ENCODE measurements around the gene PCDHGA7. TPM values are rescaled to one million over a fixed set of nuclear protein-coding genes. Genes with fewer than 3 reads are reported as not detected.
"Not testable (repeated sequence)": the region's sequence is repeated elsewhere in the genome, so short reads cannot be mapped to it uniquely, and the experiment has no call there.

PCDHGA7 gene
- total and polyA plus RNA-seq, 2 donors (not counting 1 experiment from before 2014, with no cell fraction given): 0.49 to 1.8 TPM

DNA sequence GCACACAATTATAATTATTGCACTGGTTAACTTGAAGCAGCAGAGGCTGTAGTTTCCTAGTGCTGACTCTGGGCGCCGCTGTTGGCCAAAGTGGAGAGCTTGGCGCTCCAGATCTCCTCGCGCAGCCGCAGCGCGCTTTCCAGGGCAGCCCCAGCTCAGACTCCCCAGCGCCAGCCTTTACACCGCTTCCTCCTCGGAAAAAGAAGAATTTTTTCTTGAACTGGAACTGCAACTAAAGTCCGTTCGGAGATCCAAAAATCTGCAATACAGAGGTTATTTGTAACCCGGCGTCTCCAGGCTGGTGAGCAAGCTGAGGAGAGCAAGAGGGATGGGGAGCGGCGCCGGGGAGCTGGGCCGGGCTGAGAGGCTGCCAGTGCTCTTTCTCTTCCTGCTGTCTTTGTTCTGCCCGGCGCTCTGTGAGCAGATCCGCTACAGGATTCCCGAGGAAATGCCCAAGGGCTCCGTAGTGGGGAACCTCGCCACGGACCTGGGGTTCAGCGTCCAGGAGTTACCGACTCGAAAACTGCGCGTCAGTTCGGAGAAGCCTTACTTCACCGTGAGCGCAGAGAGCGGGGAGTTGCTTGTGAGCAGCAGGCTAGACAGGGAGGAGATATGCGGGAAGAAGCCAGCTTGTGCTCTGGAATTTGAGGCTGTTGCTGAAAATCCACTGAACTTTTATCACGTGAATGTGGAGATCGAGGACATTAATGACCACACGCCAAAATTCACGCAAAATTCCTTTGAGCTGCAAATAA lies 5.2 kb downstream of the PCDHGA7 start, which contains the start of gene PCDHGB4:
Gene PCDHGB4, plus strand, starts transcription at position 142 of the 755 bp plus-strand sequence. Its CDS starts 187 bp downstream, at position 329.
- H3K9me3 Mint-ChIP-seq (ENCODE audit: insufficient read depth); H3K4me1 Mint-ChIP-seq; POLR2A ChIA-PET; H3K4me3 ChIP-seq (ENCODE audit: control extremely low read depth in 1 of 5, extremely low read depth in 1 of 5, insufficient read depth in 1 of 5, low read depth in 2 of 5, low read length in 4 of 5); H4K20me1 ChIP-seq (ENCODE audit: control insufficient read depth, insufficient read depth, low read length, poor library complexity, severe bottlenecking); H3K4me1 ChIP-seq (ENCODE audit: control insufficient read depth in 2 of 2, insufficient read depth in 2 of 2, low read length in 2 of 2); H3K27ac ChIP-seq (ENCODE audit: low read length in 2 of 2); H3K9ac ChIP-seq (ENCODE audit: low read length); H3K4me2 ChIP-seq (replicated peaks; ENCODE audit: low read depth, low read length, poor library complexity, severe bottlenecking); H3K36me3 ChIP-seq (replicated peaks in 1 of 2; ENCODE audit: control extremely low read depth in 1 of 2, control insufficient read depth in 1 of 2, extremely low read depth in 1 of 2, insufficient read depth in 2 of 2, low read length in 1 of 2); H3K27ac Mint-ChIP-seq; H2AFZ ChIP-seq (ENCODE audit: insufficient read depth, low read depth, low read length, poor library complexity, severe bottlenecking); H3K79me2 ChIP-seq (ENCODE audit: control insufficient read depth, insufficient read depth, low read length); intact Hi-C loops (cut with micrococcal nuclease): not testable (repeated sequence)
- peaks cover 6 to 48% (median 27%) of the 10 kb centered on the region in 3 donors for H3K9me3 ChIP-seq (ENCODE audit: control extremely low read depth in 1 of 3, control insufficient read depth in 2 of 3, insufficient read depth in 1 of 3, low read length in 2 of 3)
- CTCF ChIA-PET: interaction anchor here (1.1 to 1.3 kb wide), 2 partner anchors 26 to 176 kb away, joined by 3 to 4 read pairs; partner anchors contain the start of gene PCDHGA10
- ATAC-seq (ENCODE audit: low read depth) (peak; percentile 65), DNase-seq (peak; percentile 8)
- TF ChIP-seq, protein P1, sequence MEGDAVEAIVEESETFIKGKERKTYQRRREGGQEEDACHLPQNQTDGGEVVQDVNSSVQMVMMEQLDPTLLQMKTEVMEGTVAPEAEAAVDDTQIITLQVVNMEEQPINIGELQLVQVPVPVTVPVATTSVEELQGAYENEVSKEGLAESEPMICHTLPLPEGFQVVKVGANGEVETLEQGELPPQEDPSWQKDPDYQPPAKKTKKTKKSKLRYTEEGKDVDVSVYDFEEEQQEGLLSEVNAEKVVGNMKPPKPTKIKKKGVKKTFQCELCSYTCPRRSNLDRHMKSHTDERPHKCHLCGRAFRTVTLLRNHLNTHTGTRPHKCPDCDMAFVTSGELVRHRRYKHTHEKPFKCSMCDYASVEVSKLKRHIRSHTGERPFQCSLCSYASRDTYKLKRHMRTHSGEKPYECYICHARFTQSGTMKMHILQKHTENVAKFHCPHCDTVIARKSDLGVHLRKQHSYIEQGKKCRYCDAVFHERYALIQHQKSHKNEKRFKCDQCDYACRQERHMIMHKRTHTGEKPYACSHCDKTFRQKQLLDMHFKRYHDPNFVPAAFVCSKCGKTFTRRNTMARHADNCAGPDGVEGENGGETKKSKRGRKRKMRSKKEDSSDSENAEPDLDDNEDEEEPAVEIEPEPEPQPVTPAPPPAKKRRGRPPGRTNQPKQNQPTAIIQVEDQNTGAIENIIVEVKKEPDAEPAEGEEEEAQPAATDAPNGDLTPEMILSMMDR (IDR thresholded peaks at IDR 0.05): peak; percentile 24
- peaks cover 0 to 60% (median 39%) of the 10 kb centered on the region in 4 experiments for H3K27me3 ChIP-seq (replicated peaks in 1 of 4; ENCODE audit: control extremely low read depth in 1 of 4, control insufficient read depth in 3 of 4, insufficient read depth in 4 of 4, low read length in 3 of 4)
- Mint-ChIP-seq H3K27me3 (peaks cover 64% of the 10 kb centered on the region), H3K4me3 (peak within 1 kb of the TSS; percentile 45)
- 55% methylated on average over 11 of the region's 40 CpGs for WGBS (ENCODE audit: insufficient coverage)

DNA sequence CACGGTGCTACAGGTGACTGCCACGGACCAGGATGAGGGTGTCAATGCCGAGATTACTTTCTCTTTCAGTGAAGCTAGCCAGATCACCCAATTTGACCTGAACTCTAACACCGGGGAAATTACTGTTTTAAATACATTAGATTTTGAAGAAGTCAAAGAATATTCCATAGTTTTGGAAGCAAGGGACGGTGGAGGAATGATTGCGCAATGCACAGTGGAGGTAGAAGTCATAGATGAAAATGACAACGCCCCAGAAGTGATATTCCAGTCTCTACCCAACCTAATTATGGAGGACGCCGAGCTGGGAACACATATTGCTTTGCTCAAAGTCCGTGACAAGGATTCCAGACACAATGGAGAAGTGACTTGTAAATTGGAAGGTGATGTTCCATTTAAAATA lies 6.1 kb downstream of the PCDHGA7 start:
- POLR2A ChIA-PET: no interaction called here
- Mint-ChIP-seq H3K4me1 (peaks cover 3% of the 10 kb centered on the region), H3K27me3 (peaks cover 64% of the 10 kb centered on the region), H3K9me3 (ENCODE audit: insufficient read depth) (peaks cover 11% of the 10 kb centered on the region), H3K4me3 (no peak overlapping the region), H3K27ac (no peak overlapping the region)
- Histone ChIP-seq H3K36me3 (replicated peaks in 1 of 2; ENCODE audit: control extremely low read depth in 1 of 2, control insufficient read depth in 1 of 2, extremely low read depth in 1 of 2, insufficient read depth in 2 of 2, low read length in 1 of 2) (no peaks in the 10 kb centered on the region), H3K27me3 (replicated peaks in 1 of 4; ENCODE audit: control extremely low read depth in 1 of 4, control insufficient read depth in 3 of 4, insufficient read depth in 4 of 4, low read length in 3 of 4) (peaks cover 0 to 60% (median 38%) of the 10 kb centered on the region in 4 experiments), H2AFZ (ENCODE audit: insufficient read depth, low read depth, low read length, poor library complexity, severe bottlenecking) (no peak overlapping the region), H3K79me2 (ENCODE audit: control insufficient read depth, insufficient read depth, low read length) (no peaks in the 10 kb centered on the region), H3K4me1 (ENCODE audit: control insufficient read depth in 2 of 2, insufficient read depth in 2 of 2, low read length in 2 of 2) (no peaks in the 10 kb centered on the region), H3K27ac (ENCODE audit: low read length in 2 of 2) (no peak overlapping the region), H3K4me2 (replicated peaks; ENCODE audit: low read depth, low read length, poor library complexity, severe bottlenecking) (no peak overlapping the region), H3K9me3 (ENCODE audit: control extremely low read depth in 1 of 3, control insufficient read depth in 2 of 3, insufficient read depth in 1 of 3, low read length in 2 of 3) (peaks cover 5 to 48% (median 31%) of the 10 kb centered on the region in 3 donors), H3K4me3 (ENCODE audit: control extremely low read depth in 1 of 5, extremely low read depth in 1 of 5, insufficient read depth in 1 of 5, low read depth in 2 of 5, low read length in 4 of 5) (no peak overlapping the region), H4K20me1 (ENCODE audit: control insufficient read depth, insufficient read depth, low read length, poor library complexity, severe bottlenecking) (no peaks in the 10 kb centered on the region), H3K9ac (ENCODE audit: low read length) (no peak overlapping the region)
- DNase-seq (no peak), ATAC-seq (ENCODE audit: low read depth) (no peak)
- CTCF ChIA-PET: no interaction called here
- 80% methylated on average over 2 of the region's 10 CpGs for WGBS (ENCODE audit: insufficient coverage)
- TF ChIP-seq EZH2 (IDR thresholded peaks at IDR 0.05; ENCODE audit: borderline replicate concordance, insufficient read depth, low read depth, low read length, poor library complexity, severe bottlenecking): no peak
- TF ChIP-seq, protein P1 (IDR thresholded peaks at IDR 0.05): no peak
- intact Hi-C loops (cut with micrococcal nuclease): no loop called here

Measured in B cell (primary cell).